ENCODE measurements around the gene CH25H.

GRCh38 chr10:89160339-89160738, 46.8 kb downstream of the CH25H start:
- TF ChIP-seq CTCF (conservative IDR thresholded peaks at IDR 0.05; ENCODE audit: low read depth, low read length) (no peak), EZH2phosphoT487 (IDR thresholded peaks at IDR 0.05; ENCODE audit: borderline replicate concordance, low read length) (no peak)
